Pancreas (tissue), 10 donors: ENCODE results near the gene RAP2A. TPM values are rescaled to one million over a fixed set of nuclear protein-coding genes. Genes with fewer than 3 reads are reported as not detected.

Experiments
- ATAC-seq, 4 donors: fragments of 200-7000 bp; cut with Tn5 transposase; one replicate each; pipeline versions ENCODE4 v1.8.0 to v1.9.1; 2020; ENCODE audit warnings: mild to moderate bottlenecking in 4 of 4, moderate library complexity in 4 of 4
- DNase-seq, 6 donors: peaks; one replicate each; pipeline ENCODE4 v3.0.0-alpha.2; 2020
- FAIRE-seq: peaks from 2 replicates; lab custom pipeline; 2012; peaks lifted over from hg19 to GRCh38; lab: Jason Lieb, UNC
- H3K27ac ChIP-seq, 4 donors: fragments of 200-600 bp; sonication (generic); 1 replicate in 3 of 4; 2 replicates in 1 of 4; pipeline versions ENCODE4 v1.5.0 to v1.8.0; 2020
- H3K27me3 ChIP-seq, 4 donors: fragments of 200-600 bp; one replicate each; pipeline ENCODE4 v1.8.0; 2021
- H3K36me3 ChIP-seq, 3 donors: fragments of 200-600 bp; sonication (generic) in 1 of 3; one replicate each; pipeline versions ENCODE4 v1.5.0 to v1.8.0; 2020 to 2021
- H3K4me1 ChIP-seq, 3 donors: fragments of 200-600 bp; one replicate each; pipeline ENCODE4 v1.8.0; 2021
- H3K4me3 ChIP-seq, 4 donors: fragments of 200-600 bp; sonication (generic) in 2 of 4; one replicate each; pipeline versions ENCODE4 v1.5.0 to v1.8.0; 2020 to 2021
- H3K9me3 ChIP-seq, 4 donors: fragments of 200-600 bp; one replicate each; pipeline ENCODE4 v1.8.0; 2021
- WGBS, 2 donors: extraction: QIAGEN DNeasy Blood & Tissue Kit; methylation state at CpG; one replicate each; pipeline ENCODE4 v1.1.7; 2013; 5-methylcytosine and 5-hydroxymethylcytosine counted together
- intact Hi-C, 3 donors: fragments of 100-400 bp; cut with DNase I; formaldehyde crosslinking; loops; one replicate each; pipeline versions ENCODE4 v1.11.1 to v1.14.2; 2022
- polyA plus RNA-seq, 2 donors: library from polyadenylated mRNA; stranded (reverse); fragments of 200-250 nt; gene quantifications; one replicate each; pipeline ENCODE4 v1.2.3, GENCODE V29; 2013
- total RNA-seq, 6 donors: library from RNA; stranded (reverse); fragmentation: NEBNext Ultra II Directional in 4 of 6; extraction: Animal tissue kit (Norgen Biotek cat#: 25700) in 4 of 6; gene quantifications; one replicate each; pipeline versions ENCODE4 v1.2.1 to v1.2.4, GENCODE V29; 2021 to 2023
- TF ChIP-seq, protein P1 (sequence below), 4 donors: fragments of 200-600 bp; sonication (generic) in 3 of 4; IDR thresholded peaks; one replicate each; pipeline versions ENCODE4 v1.5.0 to v1.8.0; 2021; ENCODE audit warnings: antibody characterized with exemption in 4 of 4
- donor health status: healthy with polysubstance abuse.
- donor health status: DM: no; HTN: no; CAD: no; lungs with moderate emphysema.
- donor health status: DM: no; HTN: no; CAD: no.
- donor health status: control.
- donor health status: control.
- donor health status: Bipolar disorder and iron deficiency.
- donor health status: DM: yes; HTN: yes; CAD: no.
- donor health status: DM: no; HTN: no; CAD: no.
- donor health status: DM: no; HTN: no; CAD: no.
- donor health status: DM: yes; HTN: yes; CAD: no.

RAP2A gene
- total and polyA plus RNA-seq, 8 donors: 1.7 to 18.1 (median 5.0) TPM

DNA sequence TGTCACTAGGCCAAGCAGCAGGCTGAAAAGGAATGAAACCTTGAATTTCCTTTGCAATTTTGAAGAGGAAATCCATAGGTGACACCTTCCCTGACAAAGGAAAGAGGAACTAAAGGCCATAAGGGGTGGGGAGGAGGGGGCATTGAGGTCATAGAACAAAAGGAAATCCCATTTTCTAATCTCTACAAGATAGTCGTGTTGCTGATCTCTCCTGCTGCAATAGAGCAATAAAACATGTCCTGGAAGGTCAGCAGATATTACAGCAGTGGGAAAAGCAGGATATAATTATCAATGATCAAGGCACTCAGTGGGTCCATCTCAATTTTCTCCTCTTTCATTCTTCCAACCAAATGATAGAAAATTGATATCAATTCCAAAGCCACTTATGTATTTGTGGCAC, 20.3 kb upstream of the RAP2A start:
- TF ChIP-seq, protein P1, sequence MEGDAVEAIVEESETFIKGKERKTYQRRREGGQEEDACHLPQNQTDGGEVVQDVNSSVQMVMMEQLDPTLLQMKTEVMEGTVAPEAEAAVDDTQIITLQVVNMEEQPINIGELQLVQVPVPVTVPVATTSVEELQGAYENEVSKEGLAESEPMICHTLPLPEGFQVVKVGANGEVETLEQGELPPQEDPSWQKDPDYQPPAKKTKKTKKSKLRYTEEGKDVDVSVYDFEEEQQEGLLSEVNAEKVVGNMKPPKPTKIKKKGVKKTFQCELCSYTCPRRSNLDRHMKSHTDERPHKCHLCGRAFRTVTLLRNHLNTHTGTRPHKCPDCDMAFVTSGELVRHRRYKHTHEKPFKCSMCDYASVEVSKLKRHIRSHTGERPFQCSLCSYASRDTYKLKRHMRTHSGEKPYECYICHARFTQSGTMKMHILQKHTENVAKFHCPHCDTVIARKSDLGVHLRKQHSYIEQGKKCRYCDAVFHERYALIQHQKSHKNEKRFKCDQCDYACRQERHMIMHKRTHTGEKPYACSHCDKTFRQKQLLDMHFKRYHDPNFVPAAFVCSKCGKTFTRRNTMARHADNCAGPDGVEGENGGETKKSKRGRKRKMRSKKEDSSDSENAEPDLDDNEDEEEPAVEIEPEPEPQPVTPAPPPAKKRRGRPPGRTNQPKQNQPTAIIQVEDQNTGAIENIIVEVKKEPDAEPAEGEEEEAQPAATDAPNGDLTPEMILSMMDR (IDR thresholded peaks at IDR 0.05): no peak
- intact Hi-C loops: no loop called here
- FAIRE-seq (no peak), DNase-seq (no peak), ATAC-seq (no peak)
- Histone ChIP-seq H3K27ac (no peak overlapping the region), H3K27me3 (no peaks in the 10 kb centered on the region), H3K36me3 (no peaks in the 10 kb centered on the region), H3K4me1 (no peaks in the 10 kb centered on the region), H3K9me3 (no peaks in the 10 kb centered on the region), H3K4me3 (no peak overlapping the region)
- WGBS, 2 donors: 18 to 27% methylated on average over 1 of the region's 1 CpG

DNA sequence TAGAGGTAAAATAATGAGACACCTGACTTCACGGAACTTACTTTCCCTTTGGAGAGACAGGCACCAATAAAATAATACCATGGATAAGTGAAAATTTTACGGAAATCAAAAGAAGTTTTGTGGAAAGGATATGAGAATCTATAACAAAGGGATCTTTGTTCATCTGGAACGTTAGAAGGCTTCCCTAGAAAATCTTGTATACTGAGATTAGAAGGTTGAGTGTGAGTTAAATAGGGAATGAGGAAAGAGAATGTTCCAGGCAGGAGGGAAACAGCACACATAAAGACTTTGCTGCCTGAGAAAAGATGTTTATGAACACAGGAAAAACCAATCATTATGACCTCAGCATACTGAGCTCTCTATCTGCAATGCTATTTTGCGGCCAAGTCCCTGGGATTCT, 19.6 kb upstream of the RAP2A start:
- Histone ChIP-seq H3K4me3 (no peak overlapping the region), H3K27ac (no peak overlapping the region), H3K4me1 (no peaks in the 10 kb centered on the region), H3K9me3 (no peaks in the 10 kb centered on the region), H3K36me3 (no peaks in the 10 kb centered on the region), H3K27me3 (no peaks in the 10 kb centered on the region)
- WGBS, 2 donors: 49 to 55% methylated on average over 4 of the region's 4 CpGs
- FAIRE-seq: no peak
- DNase-seq: no peak
- TF ChIP-seq, protein P1 (IDR thresholded peaks at IDR 0.05): no peak
- ATAC-seq: no peak
- intact Hi-C loops: no loop called here

DNA sequence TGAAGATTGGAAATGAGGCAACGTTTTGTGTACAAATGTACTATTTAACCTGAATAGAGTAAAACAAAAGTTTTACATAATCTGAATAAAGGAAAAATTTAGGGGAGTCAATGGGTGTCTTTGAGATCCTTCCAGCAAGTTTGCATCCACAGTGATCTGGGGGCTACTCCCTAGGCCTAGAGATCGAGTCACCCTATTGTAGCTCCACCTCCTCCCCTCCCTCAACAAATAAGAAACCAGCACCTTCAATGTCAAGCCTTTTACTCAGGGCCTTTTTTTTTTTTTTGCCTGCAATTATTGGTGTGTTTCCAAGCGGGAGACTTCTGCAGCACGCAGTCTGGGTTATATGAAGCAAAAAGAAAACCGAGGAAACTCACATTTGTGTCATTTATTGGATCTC, 16.3 kb upstream of the RAP2A start:
- DNase-seq (no peak), FAIRE-seq (no peak), ATAC-seq (no peak)
- 45 to 50% methylated on average over 5 of the region's 5 CpGs for WGBS, 2 donors
- TF ChIP-seq, protein P1 (IDR thresholded peaks at IDR 0.05): no peak
- H3K4me3 ChIP-seq: no peak overlapping the region
- intact Hi-C loops: no loop called here
- no peaks in the 10 kb centered on the region for H3K27me3 ChIP-seq
- H3K27ac ChIP-seq: no peak overlapping the region
- no peaks in the 10 kb centered on the region for H3K36me3 ChIP-seq
- no peaks in the 10 kb centered on the region for H3K9me3 ChIP-seq
- no peaks in the 10 kb centered on the region for H3K4me1 ChIP-seq

DNA sequence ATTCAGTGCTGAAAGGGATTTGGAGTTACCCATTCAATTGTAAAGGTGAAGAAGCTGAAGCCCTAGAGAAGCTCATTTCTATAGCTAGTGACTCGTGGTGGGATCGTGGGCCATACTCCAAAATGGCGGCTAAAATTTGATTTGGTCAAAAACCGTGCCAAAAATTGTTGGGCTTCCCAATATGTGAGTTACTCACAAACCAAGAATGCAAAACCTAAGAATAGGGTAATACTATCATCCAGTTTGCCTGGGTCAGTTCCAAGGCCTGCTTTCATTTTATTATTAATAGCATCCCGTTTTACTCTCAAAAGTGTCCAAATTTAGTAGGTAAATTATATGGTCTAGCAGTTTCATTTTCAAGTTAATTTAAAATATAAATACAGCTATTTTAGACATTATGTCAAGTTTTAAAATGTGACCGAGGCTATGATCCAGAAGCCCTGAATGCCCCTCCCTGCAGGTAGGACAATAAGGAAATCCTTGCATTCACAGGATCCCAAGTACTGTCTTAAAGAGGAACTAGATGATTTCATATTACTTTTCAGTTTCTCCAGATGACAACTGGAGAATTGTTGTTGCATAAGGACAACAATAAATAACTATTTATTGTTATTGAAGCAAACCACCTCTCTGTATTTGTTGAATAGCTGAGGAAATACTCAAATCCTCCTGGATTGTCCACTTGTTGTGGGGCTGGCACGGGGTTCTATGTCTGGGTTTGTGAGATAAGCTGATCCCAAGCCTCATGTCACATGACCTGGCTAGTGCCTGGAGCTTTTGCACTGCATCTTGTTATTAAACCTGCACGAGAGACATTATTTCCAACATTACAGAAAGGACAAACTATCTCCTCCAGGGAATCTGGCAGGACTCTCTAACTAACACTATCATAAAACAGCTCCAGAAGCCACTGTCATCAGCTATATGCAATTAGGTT, 11.6 kb upstream of the RAP2A start:
- Histone ChIP-seq H3K27me3 (no peaks in the 10 kb centered on the region), H3K9me3 (no peaks in the 10 kb centered on the region), H3K4me1 (peaks cover 0 to 7% (median 0%) of the 10 kb centered on the region in 3 donors), H3K36me3 (no peaks in the 10 kb centered on the region), H3K4me3 (no peak overlapping the region), H3K27ac (no peak overlapping the region)
- no peak for ATAC-seq
- no peak for DNase-seq
- FAIRE-seq: no peak
- TF ChIP-seq, protein P1 (IDR thresholded peaks at IDR 0.05): no peak
- intact Hi-C loops: no loop called here
- WGBS, 2 donors: 84 to 90% methylated on average over 8 of the region's 8 CpGs
